Measurements from ENCODE around the gene CDK19.

DNA sequence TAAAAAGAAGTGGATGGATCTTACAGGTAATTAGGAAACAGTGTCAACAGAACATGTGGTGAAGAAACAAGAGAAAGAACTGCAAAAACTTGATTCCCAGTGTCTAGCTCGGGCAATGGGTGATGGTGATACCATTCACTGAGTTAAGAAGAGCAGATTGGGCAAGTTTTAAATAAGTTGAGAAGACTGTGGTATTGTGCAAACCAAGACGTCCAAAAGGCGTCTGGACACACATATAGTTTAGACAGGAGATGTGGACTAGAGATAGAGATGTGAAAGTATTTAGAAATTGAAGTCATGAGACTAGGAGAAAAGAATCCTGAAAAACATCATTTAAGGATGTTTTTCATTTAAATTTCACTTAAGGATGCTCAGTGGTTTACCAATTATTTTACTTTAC is 53.9 kb downstream of the CDK19 start:
- no peak for TF ChIP-seq POLR2A (IDR thresholded peaks at IDR 0.05)
- TF ChIP-seq, protein P1, sequence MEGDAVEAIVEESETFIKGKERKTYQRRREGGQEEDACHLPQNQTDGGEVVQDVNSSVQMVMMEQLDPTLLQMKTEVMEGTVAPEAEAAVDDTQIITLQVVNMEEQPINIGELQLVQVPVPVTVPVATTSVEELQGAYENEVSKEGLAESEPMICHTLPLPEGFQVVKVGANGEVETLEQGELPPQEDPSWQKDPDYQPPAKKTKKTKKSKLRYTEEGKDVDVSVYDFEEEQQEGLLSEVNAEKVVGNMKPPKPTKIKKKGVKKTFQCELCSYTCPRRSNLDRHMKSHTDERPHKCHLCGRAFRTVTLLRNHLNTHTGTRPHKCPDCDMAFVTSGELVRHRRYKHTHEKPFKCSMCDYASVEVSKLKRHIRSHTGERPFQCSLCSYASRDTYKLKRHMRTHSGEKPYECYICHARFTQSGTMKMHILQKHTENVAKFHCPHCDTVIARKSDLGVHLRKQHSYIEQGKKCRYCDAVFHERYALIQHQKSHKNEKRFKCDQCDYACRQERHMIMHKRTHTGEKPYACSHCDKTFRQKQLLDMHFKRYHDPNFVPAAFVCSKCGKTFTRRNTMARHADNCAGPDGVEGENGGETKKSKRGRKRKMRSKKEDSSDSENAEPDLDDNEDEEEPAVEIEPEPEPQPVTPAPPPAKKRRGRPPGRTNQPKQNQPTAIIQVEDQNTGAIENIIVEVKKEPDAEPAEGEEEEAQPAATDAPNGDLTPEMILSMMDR (IDR thresholded peaks at IDR 0.05): no peak
